ENCODE results near the gene SMCR8. TPM values are rescaled to one million over a fixed set of nuclear protein-coding genes. Genes with fewer than 3 reads are reported as not detected.
A peak's percentile ranks its signal among the peaks of the same experiment; 100 is the strongest.

The SMCR8 gene
- total and polyA plus RNA-seq, 2 of the 8 experiments (the other 6 are each of a cell fraction or from before 2014, with no cell fraction given) = 6.9 to 18.5 TPM

DNA sequence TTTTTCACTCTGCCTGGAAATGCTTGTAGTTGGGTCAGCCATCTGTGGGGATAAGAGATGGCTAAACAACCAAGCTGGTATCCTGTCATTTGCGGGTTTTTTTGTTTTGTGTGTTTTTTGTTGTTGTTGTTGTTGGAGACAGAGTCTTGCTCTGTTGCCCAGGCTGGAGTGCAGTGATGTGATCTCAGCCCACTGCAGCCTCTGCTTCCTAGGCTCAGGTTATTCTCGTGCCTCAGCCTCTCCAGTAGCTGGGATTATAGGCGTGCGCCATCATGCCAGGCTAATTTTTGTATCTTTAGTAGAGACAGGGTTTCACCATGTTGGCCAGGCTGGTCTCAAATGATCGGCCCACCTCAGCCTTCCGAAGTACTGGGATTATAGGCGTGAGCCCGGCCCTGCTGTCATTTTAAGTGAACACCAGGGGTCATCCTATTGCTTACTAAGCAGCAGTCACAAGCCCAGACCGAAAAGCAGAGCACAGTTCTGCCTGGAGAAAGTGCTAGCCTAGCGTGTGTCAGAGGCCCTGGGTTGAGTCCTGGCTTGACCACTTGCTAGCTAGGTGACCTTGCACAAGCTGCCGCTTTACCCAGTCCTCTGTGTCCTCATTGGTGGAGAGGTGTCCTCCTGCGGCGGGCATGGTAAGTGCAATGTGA is 4.6 kb downstream of the SMCR8 start:
- Histone ChIP-seq H2BK12ac (ENCODE audit: low read depth, low read length) (no peak overlapping the region), H2AFZ (ENCODE audit: low read length) (no peak overlapping the region), H3K79me2 (ENCODE audit: control insufficient read depth in 1 of 2, insufficient read depth in 2 of 2, low read length in 2 of 2) (peaks cover 12 to 49% of the 10 kb centered on the region in 2 experiments), H3K18ac (ENCODE audit: extremely low read depth, low read length) (no peak overlapping the region), H2AK5ac (ENCODE audit: low read depth, low read length) (no peak overlapping the region), H3K4ac (replicated peaks; ENCODE audit: insufficient read length, low read depth, low read length) (no peak overlapping the region), H3K23me2 (ENCODE audit: low read depth, low read length) (no peaks in the 10 kb centered on the region), H2BK120ac (replicated peaks; ENCODE audit: low read depth, low read length) (no peak overlapping the region), H3K9ac (replicated peaks in 1 of 4; ENCODE audit: extremely low read depth in 1 of 4, low read depth in 3 of 4, low read length in 3 of 4) (no peak overlapping the region; a peak in 1 of 7 replicates), H3K9me3 (ENCODE audit: insufficient read depth in 2 of 2, low read depth in 1 of 2, low read length in 1 of 2) (no peaks in the 10 kb centered on the region), H3K27me3 (replicated peaks in 1 of 4; ENCODE audit: control insufficient read depth in 3 of 4, extremely low read depth in 1 of 4, insufficient read depth in 3 of 4, low read length in 3 of 4) (no peaks in the 10 kb centered on the region), H4K5ac (ENCODE audit: insufficient read length, low read depth, low read length) (no peak overlapping the region), H3K4me3 (ENCODE audit: extremely low read depth in 1 of 4, insufficient read depth in 2 of 4, low read depth in 3 of 4, low read length in 4 of 4) (no peak overlapping the region), H3K36me3 (ENCODE audit: control insufficient read depth in 2 of 4, insufficient read depth in 4 of 4, low read length in 3 of 4) (peaks cover 11 to 20% (median 15%) of the 10 kb centered on the region in 4 experiments), H3K79me1 (ENCODE audit: low read depth, low read length) (peaks cover 23% of the 10 kb centered on the region), H4K20me1 (replicated peaks in 1 of 2; ENCODE audit: control insufficient read depth in 1 of 2, insufficient read depth in 2 of 2, low read length in 2 of 2) (peaks cover 12 to 36% of the 10 kb centered on the region in 2 experiments), H2BK20ac (ENCODE audit: low read length) (no peak overlapping the region), H3K4me1 (replicated peaks in 1 of 4; ENCODE audit: control insufficient read depth in 3 of 4, insufficient read depth in 4 of 4, low read length in 3 of 4) (peaks cover 0 to 10% (median 3%) of the 10 kb centered on the region in 4 experiments; a peak in 3 of 7 replicates), H3K14ac (ENCODE audit: insufficient read length) (no peak overlapping the region), H3K23ac (ENCODE audit: insufficient read length) (no peak overlapping the region), H4K91ac (replicated peaks; ENCODE audit: insufficient read length, low read length) (no peak overlapping the region), H2BK5ac (ENCODE audit: low read depth, low read length) (no peak overlapping the region), H2BK15ac (ENCODE audit: low read length) (no peak overlapping the region), H3K56ac (replicated peaks; ENCODE audit: insufficient read length, low read depth, low read length) (no peak overlapping the region), H3K27ac (ENCODE audit: low read depth, low read length) (no peak overlapping the region), H3K4me2 (ENCODE audit: insufficient read depth in 1 of 2, low read depth in 2 of 2, low read length in 2 of 2) (no peak overlapping the region), H4K8ac (ENCODE audit: extremely low read depth, insufficient read depth, low read length) (no peak overlapping the region)
- FAIRE-seq = peak; percentile 36
- TF ChIP-seq RAD21 (IDR thresholded peaks at IDR 0.05 in 1 of 2, conservative IDR thresholded peaks at IDR 0.05 in 1 of 2; ENCODE audit: low read depth in 2 of 2, low read length in 2 of 2) = peak; percentile 61 to 69
- no peak for TF ChIP-seq GABPA (IDR thresholded peaks at IDR 0.05; ENCODE audit: borderline replicate concordance, insufficient read depth, low read length)
- TF ChIP-seq, protein P1, sequence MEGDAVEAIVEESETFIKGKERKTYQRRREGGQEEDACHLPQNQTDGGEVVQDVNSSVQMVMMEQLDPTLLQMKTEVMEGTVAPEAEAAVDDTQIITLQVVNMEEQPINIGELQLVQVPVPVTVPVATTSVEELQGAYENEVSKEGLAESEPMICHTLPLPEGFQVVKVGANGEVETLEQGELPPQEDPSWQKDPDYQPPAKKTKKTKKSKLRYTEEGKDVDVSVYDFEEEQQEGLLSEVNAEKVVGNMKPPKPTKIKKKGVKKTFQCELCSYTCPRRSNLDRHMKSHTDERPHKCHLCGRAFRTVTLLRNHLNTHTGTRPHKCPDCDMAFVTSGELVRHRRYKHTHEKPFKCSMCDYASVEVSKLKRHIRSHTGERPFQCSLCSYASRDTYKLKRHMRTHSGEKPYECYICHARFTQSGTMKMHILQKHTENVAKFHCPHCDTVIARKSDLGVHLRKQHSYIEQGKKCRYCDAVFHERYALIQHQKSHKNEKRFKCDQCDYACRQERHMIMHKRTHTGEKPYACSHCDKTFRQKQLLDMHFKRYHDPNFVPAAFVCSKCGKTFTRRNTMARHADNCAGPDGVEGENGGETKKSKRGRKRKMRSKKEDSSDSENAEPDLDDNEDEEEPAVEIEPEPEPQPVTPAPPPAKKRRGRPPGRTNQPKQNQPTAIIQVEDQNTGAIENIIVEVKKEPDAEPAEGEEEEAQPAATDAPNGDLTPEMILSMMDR (IDR thresholded peaks at IDR 0.05; ENCODE audit: control extremely low read depth in 1 of 3, insufficient read depth in 1 of 3, low read depth in 1 of 3, low read length in 3 of 3) = peak; percentile 19 to 64 (median 64)
- DNase-seq (ENCODE audit: low read depth in 1 of 2, low spot score in 2 of 2) = peak in 1 of 2 experiments; percentile 17
- ChIA-PET CTCF (ENCODE audit: partially characterized antibody) (interaction anchor here (0.7 to 4.6 kb wide), 18 partner anchors 8 to 177 kb away, joined by 3 to 58 read pairs (median 4); no protein-coding TSS in a partner anchor), POLR2A (ENCODE audit: partially characterized antibody) (interaction anchor here (1.0 to 8.8 kb wide), 6 partner anchors 12 to 95 kb away, joined by 3 to 52 read pairs (median 3); no protein-coding TSS in a partner anchor)
- 92% methylated on average over 13 of the region's 13 CpGs; no CpG with 5 or more reads in 1 of the 2 experiments for WGBS, 2 experiments (ENCODE audit: extremely low coverage in 1 of 2, insufficient coverage in 1 of 2, insufficient read length in 1 of 2, insufficient replicate concordance in 2 of 2, low coverage in 1 of 2, low lambda C conversion rate in 2 of 2, missing lambda C conversion rate in 1 of 2)
